ENCODE results near the gene LRMDA.

Gene LRMDA

DNA sequence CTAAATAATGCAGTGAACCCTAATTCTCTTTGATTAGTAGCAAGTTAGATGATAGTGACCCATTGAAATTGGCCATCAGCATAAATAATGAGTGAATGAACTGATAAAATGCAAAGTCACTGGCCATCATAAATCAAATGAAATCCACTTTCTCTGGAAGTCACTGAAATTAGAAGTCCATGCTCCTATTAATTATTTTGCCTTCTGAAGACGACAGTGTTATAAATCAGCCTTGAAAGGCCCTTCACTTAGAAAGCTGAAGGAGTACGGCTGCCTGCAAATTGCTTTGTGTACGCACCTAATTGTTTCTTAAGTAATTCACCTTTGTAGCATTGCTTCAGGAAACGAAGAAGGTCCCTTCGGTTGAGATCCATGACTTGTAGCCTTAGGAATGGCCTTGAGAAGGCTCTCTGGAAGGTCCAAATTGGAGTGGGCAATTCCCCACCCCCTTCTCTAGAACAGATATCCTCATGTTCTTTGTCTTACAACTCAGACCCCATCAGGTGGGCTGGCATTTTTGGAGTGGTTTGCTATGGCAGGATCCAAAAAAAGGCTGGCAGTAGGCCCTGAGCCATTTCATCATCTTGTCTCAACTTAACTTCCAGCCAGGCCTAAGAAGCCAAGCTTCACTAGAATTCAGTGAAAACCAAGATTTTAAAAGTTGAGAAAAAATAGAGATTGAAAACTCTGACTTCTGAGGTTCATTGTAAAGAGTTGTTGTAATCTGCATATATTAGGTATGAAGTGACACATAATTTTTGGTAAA is 420.3 kb downstream of the LRMDA start:
- TF ChIP-seq, protein P1, sequence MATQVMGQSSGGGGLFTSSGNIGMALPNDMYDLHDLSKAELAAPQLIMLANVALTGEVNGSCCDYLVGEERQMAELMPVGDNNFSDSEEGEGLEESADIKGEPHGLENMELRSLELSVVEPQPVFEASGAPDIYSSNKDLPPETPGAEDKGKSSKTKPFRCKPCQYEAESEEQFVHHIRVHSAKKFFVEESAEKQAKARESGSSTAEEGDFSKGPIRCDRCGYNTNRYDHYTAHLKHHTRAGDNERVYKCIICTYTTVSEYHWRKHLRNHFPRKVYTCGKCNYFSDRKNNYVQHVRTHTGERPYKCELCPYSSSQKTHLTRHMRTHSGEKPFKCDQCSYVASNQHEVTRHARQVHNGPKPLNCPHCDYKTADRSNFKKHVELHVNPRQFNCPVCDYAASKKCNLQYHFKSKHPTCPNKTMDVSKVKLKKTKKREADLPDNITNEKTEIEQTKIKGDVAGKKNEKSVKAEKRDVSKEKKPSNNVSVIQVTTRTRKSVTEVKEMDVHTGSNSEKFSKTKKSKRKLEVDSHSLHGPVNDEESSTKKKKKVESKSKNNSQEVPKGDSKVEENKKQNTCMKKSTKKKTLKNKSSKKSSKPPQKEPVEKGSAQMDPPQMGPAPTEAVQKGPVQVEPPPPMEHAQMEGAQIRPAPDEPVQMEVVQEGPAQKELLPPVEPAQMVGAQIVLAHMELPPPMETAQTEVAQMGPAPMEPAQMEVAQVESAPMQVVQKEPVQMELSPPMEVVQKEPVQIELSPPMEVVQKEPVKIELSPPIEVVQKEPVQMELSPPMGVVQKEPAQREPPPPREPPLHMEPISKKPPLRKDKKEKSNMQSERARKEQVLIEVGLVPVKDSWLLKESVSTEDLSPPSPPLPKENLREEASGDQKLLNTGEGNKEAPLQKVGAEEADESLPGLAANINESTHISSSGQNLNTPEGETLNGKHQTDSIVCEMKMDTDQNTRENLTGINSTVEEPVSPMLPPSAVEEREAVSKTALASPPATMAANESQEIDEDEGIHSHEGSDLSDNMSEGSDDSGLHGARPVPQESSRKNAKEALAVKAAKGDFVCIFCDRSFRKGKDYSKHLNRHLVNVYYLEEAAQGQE (IDR thresholded peaks at IDR 0.05; ENCODE audit: low read depth): no peak
- no peak for TF ChIP-seq CEBPB (IDR thresholded peaks at IDR 0.05)
- no peak for TF ChIP-seq EGR1 (IDR thresholded peaks at IDR 0.05)
- TF ChIP-seq CREB1 (IDR thresholded peaks at IDR 0.05; ENCODE audit: low read depth): no peak
- no peak for TF ChIP-seq USF1 (IDR thresholded peaks at IDR 0.05)
- no peak for TF ChIP-seq NFIC (IDR thresholded peaks at IDR 0.05)
- no peak for TF ChIP-seq YY1 (IDR thresholded peaks at IDR 0.05; ENCODE audit: low read depth)
- no peak for TF ChIP-seq EP300 (IDR thresholded peaks at IDR 0.05; ENCODE audit: borderline replicate concordance)
- no peak for TF ChIP-seq ZBTB7A (IDR thresholded peaks at IDR 0.05; ENCODE audit: low read depth)
- TF ChIP-seq TCF12 (IDR thresholded peaks at IDR 0.05; ENCODE audit: low read depth): no peak
- no peak for TF ChIP-seq TAF1 (IDR thresholded peaks at IDR 0.05; ENCODE audit: low read depth)
- TF ChIP-seq, protein P2, sequence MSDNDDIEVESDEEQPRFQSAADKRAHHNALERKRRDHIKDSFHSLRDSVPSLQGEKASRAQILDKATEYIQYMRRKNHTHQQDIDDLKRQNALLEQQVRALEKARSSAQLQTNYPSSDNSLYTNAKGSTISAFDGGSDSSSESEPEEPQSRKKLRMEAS (IDR thresholded peaks at IDR 0.05): no peak
- no peak for TF ChIP-seq RAD21 (IDR thresholded peaks at IDR 0.05; ENCODE audit: low read depth)
- no peak for TF ChIP-seq TEAD4 (IDR thresholded peaks at IDR 0.05)
- no peak for TF ChIP-seq FOXM1 (IDR thresholded peaks at IDR 0.05; ENCODE audit: borderline replicate concordance, low read depth)

GRCh38 chr10:75852851-75853484 is 421.5 kb downstream of the LRMDA start:
- TF ChIP-seq, protein P2 (IDR thresholded peaks at IDR 0.05): no peak
- TF ChIP-seq YY1 (IDR thresholded peaks at IDR 0.05; ENCODE audit: low read depth): no peak
- TF ChIP-seq CREB1 (IDR thresholded peaks at IDR 0.05; ENCODE audit: low read depth): no peak
- TF ChIP-seq, protein P1 (IDR thresholded peaks at IDR 0.05; ENCODE audit: low read depth): no peak
- no peak for TF ChIP-seq CEBPB (IDR thresholded peaks at IDR 0.05)
- no peak for TF ChIP-seq EGR1 (IDR thresholded peaks at IDR 0.05)
- TF ChIP-seq TCF12 (IDR thresholded peaks at IDR 0.05; ENCODE audit: low read depth): no peak
- no peak for TF ChIP-seq TAF1 (IDR thresholded peaks at IDR 0.05; ENCODE audit: low read depth)
- TF ChIP-seq RAD21 (IDR thresholded peaks at IDR 0.05; ENCODE audit: low read depth): no peak
- no peak for TF ChIP-seq TEAD4 (IDR thresholded peaks at IDR 0.05)
- TF ChIP-seq FOXM1 (IDR thresholded peaks at IDR 0.05; ENCODE audit: borderline replicate concordance, low read depth): no peak
- TF ChIP-seq EP300 (IDR thresholded peaks at IDR 0.05; ENCODE audit: borderline replicate concordance): no peak
- no peak for TF ChIP-seq ZBTB7A (IDR thresholded peaks at IDR 0.05; ENCODE audit: low read depth)
- TF ChIP-seq NFIC (IDR thresholded peaks at IDR 0.05): no peak
- no peak for TF ChIP-seq USF1 (IDR thresholded peaks at IDR 0.05)

DNA sequence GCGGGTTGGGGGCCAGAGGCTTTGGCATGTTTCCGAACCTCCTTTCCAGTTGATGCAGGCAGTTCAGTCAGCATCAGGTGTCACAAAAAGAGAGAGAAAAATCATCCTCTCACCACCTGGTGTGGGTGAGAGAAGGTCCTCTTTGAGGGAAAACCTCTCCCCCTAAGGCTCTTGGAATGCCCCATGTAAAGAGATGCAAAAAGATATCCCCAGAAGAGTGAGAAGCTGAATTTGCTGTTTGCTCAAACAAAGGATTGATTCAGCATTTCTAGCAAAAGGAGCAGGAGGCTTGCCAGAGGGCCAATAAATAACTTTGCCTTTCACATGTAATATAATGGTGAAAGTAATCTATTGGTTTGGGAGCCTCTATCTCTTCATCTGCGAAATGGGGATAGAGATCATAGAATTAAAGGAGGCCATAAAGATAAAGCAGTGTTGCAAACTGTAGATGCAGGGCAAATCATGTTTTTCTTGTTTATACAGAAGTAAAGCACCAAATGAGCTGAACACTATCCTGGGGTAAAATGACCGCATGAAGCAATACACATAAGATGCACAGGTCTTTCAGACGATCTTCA is 425.9 kb downstream of the LRMDA start:
- no peak for TF ChIP-seq EP300 (IDR thresholded peaks at IDR 0.05; ENCODE audit: borderline replicate concordance)

GRCh38 chr10:75857896-75858295 is 426.5 kb downstream of the LRMDA start:
- TF ChIP-seq TAF1 (IDR thresholded peaks at IDR 0.05; ENCODE audit: low read depth): no peak
- no peak for TF ChIP-seq EGR1 (IDR thresholded peaks at IDR 0.05)
- no peak for TF ChIP-seq EP300 (IDR thresholded peaks at IDR 0.05; ENCODE audit: borderline replicate concordance)
- TF ChIP-seq CREB1 (IDR thresholded peaks at IDR 0.05; ENCODE audit: low read depth): no peak
- TF ChIP-seq USF1 (IDR thresholded peaks at IDR 0.05): no peak
- TF ChIP-seq, protein P1 (IDR thresholded peaks at IDR 0.05; ENCODE audit: low read depth): no peak
- TF ChIP-seq ZBTB7A (IDR thresholded peaks at IDR 0.05; ENCODE audit: low read depth): no peak
- no peak for TF ChIP-seq NFIC (IDR thresholded peaks at IDR 0.05)
- TF ChIP-seq, protein P2 (IDR thresholded peaks at IDR 0.05): no peak
- no peak for TF ChIP-seq TEAD4 (IDR thresholded peaks at IDR 0.05)
- no peak for TF ChIP-seq FOXM1 (IDR thresholded peaks at IDR 0.05; ENCODE audit: borderline replicate concordance, low read depth)
- no peak for TF ChIP-seq CEBPB (IDR thresholded peaks at IDR 0.05)
- TF ChIP-seq TCF12 (IDR thresholded peaks at IDR 0.05; ENCODE audit: low read depth): no peak
- TF ChIP-seq RAD21 (IDR thresholded peaks at IDR 0.05; ENCODE audit: low read depth): no peak
- no peak for TF ChIP-seq YY1 (IDR thresholded peaks at IDR 0.05; ENCODE audit: low read depth)

Measured in Ishikawa (cell line).